ENCODE results near the gene ATP8A1. TPM values are rescaled to one million over a fixed set of nuclear protein-coding genes. Genes with fewer than 3 reads are reported as not detected.

Gene ATP8A1
- total and polyA plus RNA-seq, 2 donors from 2014 or later, result 4.6 to 27.4 TPM

DNA sequence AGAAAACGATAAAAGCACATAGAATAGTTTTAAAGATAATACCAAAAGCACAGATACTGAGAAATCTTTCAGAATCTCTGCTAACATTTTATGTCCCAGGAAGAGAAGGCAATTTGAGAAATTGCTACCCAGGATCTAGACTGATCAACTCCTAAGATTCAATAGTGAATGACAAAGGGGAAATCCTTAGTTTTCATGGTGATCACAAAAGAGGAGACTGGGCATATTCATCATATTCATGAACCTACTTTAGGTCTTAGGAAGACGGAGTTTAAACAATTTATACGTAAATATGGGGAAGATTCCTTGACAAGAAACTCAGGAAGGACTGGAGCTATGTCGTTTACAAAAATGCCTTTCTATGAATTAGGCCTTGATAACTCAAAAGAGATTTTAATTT lies 172.3 kb downstream of the ATP8A1 start:
- H3K9me3 ChIP-seq (ENCODE audit: control insufficient read depth in 2 of 3, insufficient read depth in 1 of 3, low read length in 3 of 3), result no peaks in the 10 kb centered on the region
- H3K9ac ChIP-seq (ENCODE audit: low read length in 3 of 3), result no peak overlapping the region
- H3K27ac ChIP-seq (ENCODE audit: low read depth in 2 of 2, low read length in 2 of 2), result no peak overlapping the region
- FAIRE-seq, result no peak
- H3K4me1 ChIP-seq (ENCODE audit: control insufficient read depth in 2 of 3, insufficient read depth in 2 of 3, low read depth in 1 of 3, low read length in 3 of 3), result no peaks in the 10 kb centered on the region
- no peaks in the 10 kb centered on the region for H3K27me3 ChIP-seq (ENCODE audit: control insufficient read depth, insufficient read depth, low read length)
- H3K4me3 ChIP-seq (ENCODE audit: low read length in 3 of 3), result no peak overlapping the region
- TF ChIP-seq, protein P1, sequence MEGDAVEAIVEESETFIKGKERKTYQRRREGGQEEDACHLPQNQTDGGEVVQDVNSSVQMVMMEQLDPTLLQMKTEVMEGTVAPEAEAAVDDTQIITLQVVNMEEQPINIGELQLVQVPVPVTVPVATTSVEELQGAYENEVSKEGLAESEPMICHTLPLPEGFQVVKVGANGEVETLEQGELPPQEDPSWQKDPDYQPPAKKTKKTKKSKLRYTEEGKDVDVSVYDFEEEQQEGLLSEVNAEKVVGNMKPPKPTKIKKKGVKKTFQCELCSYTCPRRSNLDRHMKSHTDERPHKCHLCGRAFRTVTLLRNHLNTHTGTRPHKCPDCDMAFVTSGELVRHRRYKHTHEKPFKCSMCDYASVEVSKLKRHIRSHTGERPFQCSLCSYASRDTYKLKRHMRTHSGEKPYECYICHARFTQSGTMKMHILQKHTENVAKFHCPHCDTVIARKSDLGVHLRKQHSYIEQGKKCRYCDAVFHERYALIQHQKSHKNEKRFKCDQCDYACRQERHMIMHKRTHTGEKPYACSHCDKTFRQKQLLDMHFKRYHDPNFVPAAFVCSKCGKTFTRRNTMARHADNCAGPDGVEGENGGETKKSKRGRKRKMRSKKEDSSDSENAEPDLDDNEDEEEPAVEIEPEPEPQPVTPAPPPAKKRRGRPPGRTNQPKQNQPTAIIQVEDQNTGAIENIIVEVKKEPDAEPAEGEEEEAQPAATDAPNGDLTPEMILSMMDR (IDR thresholded peaks at IDR 0.05; ENCODE audit: borderline replicate concordance, extremely low read depth, insufficient read depth), result no peak
- no peak for DNase-seq
- no peaks in the 10 kb centered on the region for H3K36me3 ChIP-seq (ENCODE audit: control insufficient read depth in 2 of 3, insufficient read depth in 3 of 3, low read length in 3 of 3)
- intact Hi-C loops (cut with DNase I), result no loop called here

DNA sequence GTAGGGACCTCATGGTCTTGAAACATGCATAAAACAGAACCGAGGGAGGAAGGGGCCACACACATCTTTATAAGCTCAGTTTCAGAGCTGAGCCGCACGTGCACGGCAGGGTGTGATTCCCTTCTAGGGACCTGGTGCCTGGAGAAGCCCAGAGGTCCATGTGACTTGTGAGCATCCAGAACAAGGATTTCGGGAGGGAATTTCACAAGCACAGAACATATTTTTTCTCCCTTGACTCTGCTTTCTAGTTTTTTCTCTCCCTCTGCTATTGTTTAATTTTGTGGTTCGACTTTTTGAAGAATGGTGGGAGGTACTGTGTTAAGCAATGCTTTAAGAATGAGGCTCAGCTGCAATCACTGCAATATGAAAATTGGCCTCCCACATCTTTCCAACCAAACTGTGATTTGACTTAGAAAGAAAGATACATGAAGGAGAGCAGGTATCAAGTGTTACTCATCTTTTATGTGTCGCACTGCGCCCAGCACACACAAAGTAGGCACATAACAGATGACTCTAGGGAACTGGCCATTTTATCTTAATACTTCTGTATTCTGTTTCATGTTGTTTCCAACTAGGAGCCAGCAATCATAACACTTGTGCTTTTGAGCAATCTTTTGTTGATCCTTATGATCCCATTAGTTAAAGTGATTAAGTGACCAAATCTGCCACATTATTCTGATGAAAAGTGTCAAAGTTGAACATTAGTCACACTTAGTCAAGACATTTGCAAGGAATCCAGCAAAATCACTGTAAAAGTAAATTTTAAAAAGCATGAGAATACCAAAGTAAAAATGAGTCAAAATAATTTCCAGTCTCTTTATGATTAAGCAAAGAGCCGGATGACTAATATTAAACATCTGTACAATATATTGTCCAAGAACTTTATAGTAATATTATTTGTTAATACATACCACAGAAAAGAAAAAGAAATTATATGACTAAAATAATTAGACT lies 173.2 kb downstream of the ATP8A1 start:
- DNase-seq (no peak), FAIRE-seq (no peak)
- Histone ChIP-seq H3K27ac (ENCODE audit: low read depth in 2 of 2, low read length in 2 of 2) (no peak overlapping the region), H3K4me3 (ENCODE audit: low read length in 3 of 3) (no peak overlapping the region), H3K4me1 (ENCODE audit: control insufficient read depth in 2 of 3, insufficient read depth in 2 of 3, low read depth in 1 of 3, low read length in 3 of 3) (no peaks in the 10 kb centered on the region), H3K9me3 (ENCODE audit: control insufficient read depth in 2 of 3, insufficient read depth in 1 of 3, low read length in 3 of 3) (no peaks in the 10 kb centered on the region), H3K27me3 (ENCODE audit: control insufficient read depth, insufficient read depth, low read length) (no peaks in the 10 kb centered on the region), H3K36me3 (ENCODE audit: control insufficient read depth in 2 of 3, insufficient read depth in 3 of 3, low read length in 3 of 3) (no peaks in the 10 kb centered on the region), H3K9ac (ENCODE audit: low read length in 3 of 3) (no peak overlapping the region)
- TF ChIP-seq, protein P1 (IDR thresholded peaks at IDR 0.05; ENCODE audit: borderline replicate concordance, extremely low read depth, insufficient read depth), result no peak
- intact Hi-C loops (cut with DNase I), result no loop called here

DNA sequence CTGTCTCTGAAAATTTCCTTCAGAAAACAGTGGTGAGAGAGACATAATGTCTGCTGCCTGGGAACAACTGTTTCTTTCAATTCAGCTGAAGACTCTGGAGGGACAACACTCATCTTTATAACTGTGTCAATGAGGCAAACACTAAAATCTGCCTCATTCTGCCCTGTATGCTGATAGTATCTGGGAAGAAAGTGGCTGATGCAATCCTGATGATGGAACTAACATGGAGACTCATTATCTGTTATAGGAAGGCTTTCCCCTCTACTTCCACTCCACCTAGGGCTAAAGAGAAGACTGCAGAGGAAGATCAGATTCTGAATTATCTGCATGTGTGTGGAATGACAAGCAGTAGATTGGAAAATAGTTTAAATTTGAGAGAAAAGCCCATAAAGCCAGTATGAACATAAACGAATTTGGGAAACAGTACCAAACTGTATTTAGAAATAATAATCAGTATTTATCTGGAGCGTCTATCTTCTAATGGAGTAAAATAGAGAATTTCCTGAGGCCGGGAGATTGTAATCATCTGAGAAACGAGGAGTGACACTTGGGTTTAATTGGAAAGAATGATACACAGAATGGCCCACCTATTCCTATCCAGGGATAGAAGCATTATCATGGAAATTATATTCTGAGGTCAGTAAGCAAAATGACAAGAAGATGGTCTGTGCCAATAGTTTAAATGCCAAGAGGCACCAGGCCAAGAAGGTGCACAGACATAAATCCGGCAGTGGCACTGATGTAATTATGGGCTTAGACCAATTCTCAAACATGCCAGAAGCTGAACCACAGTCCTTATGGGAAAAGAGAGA lies 174.2 kb downstream of the ATP8A1 start:
- Histone ChIP-seq H3K27ac (ENCODE audit: low read depth in 2 of 2, low read length in 2 of 2) (no peak overlapping the region), H3K9ac (ENCODE audit: low read length in 3 of 3) (no peak overlapping the region), H3K4me1 (ENCODE audit: control insufficient read depth in 2 of 3, insufficient read depth in 2 of 3, low read depth in 1 of 3, low read length in 3 of 3) (no peaks in the 10 kb centered on the region), H3K27me3 (ENCODE audit: control insufficient read depth, insufficient read depth, low read length) (no peaks in the 10 kb centered on the region), H3K4me3 (ENCODE audit: low read length in 3 of 3) (no peak overlapping the region), H3K9me3 (ENCODE audit: control insufficient read depth in 2 of 3, insufficient read depth in 1 of 3, low read length in 3 of 3) (no peaks in the 10 kb centered on the region), H3K36me3 (ENCODE audit: control insufficient read depth in 2 of 3, insufficient read depth in 3 of 3, low read length in 3 of 3) (no peaks in the 10 kb centered on the region)
- DNase-seq (no peak), FAIRE-seq (no peak)
- intact Hi-C loops (cut with DNase I), result no loop called here
- TF ChIP-seq, protein P1 (IDR thresholded peaks at IDR 0.05; ENCODE audit: borderline replicate concordance, extremely low read depth, insufficient read depth), result no peak
